OCI-LY7 (cell line): ENCODE results near the gene DOK7. TPM values are rescaled to one million over a fixed set of nuclear protein-coding genes. Genes with fewer than 3 reads are reported as not detected.

ENCODE experiments used
- BruUV-seq: library from RNA; stranded (reverse); fragments of 400-500 nt; replicated peaks from 2 replicates; lab custom pipeline; 2021; lab: Mats Ljungman, UMichigan
- CTCF ChIA-PET: fragments of 300-600 bp; sonication (Branson Sonifier 250); formaldehyde crosslinking; loops from one replicate; lab custom pipeline; 2022; ENCODE audit warnings: antibody characterized with exemption; ENCODE audit not compliant: unreplicated experiment; lab: Charles Lee
- POLR2A ChIA-PET: fragments of 300-600 bp; sonication (Branson Sonifier 250); formaldehyde crosslinking; loops from one replicate; lab custom pipeline; 2022; ENCODE audit warnings: antibody characterized with exemption; lab: Charles Lee
- DNase-seq: peaks from one replicate; pipeline ENCODE4 v3.0.0-alpha.2; 2015; ENCODE audit warnings: low spot score
- H2AFZ ChIP-seq: fragments of 200-600 bp; sonication (generic), shearing (Covaris generic); 2 replicates; pipeline ENCODE4 v1.6.1; 2014; ENCODE audit warnings: mild to moderate bottlenecking, antibody characterized with exemption, low read length, moderate library complexity
- H3K27ac ChIP-seq: fragments of 200-600 bp; sonication (generic); 2 replicates; pipeline ENCODE4 v1.5.1; 2014; ENCODE audit warnings: mixed run types, low read depth, mild to moderate bottlenecking, moderate library complexity, low read length, inconsistent platforms; ENCODE audit not compliant: poor library complexity, severe bottlenecking
- H3K36me3 ChIP-seq: fragments of 200-600 bp; sonication (generic); 2 replicates; pipeline ENCODE4 v1.6.1; 2014; ENCODE audit warnings: mild to moderate bottlenecking, antibody characterized with exemption, low read length, moderate library complexity, mixed read lengths; ENCODE audit not compliant: insufficient read depth
- H3K4me1 ChIP-seq: fragments of 200-600 bp; sonication (generic); 2 replicates; pipeline ENCODE4 v1.5.1; 2014; ENCODE audit warnings: mild to moderate bottlenecking, low read length; ENCODE audit not compliant: insufficient read depth, poor library complexity, severe bottlenecking
- H3K4me2 ChIP-seq: fragments of 200-600 bp; sonication (generic); 2 replicates; pipeline ENCODE4 v1.6.1; 2014; ENCODE audit warnings: mild to moderate bottlenecking, low read length
- H3K4me3 ChIP-seq: fragments of 200-600 bp; sonication (generic); 2 replicates; pipeline ENCODE4 v1.5.1; 2014; ENCODE audit warnings: mild to moderate bottlenecking, low read depth, low read length; ENCODE audit not compliant: poor library complexity, severe bottlenecking
- H3K79me2 ChIP-seq: fragments of 200-600 bp; sonication (generic); 2 replicates; pipeline ENCODE4 v1.6.1; 2016; ENCODE audit warnings: low read depth, mild to moderate bottlenecking, low read length, moderate library complexity, mixed read lengths; ENCODE audit not compliant: insufficient read depth
- H3K9me2 ChIP-seq: fragments of 200-600 bp; sonication (generic); 2 replicates; pipeline ENCODE4 v1.6.1; 2016; ENCODE audit warnings: mild to moderate bottlenecking, low read length, mixed read lengths; ENCODE audit not compliant: insufficient read depth
- H3K9me3 ChIP-seq: fragments of 200-600 bp; sonication (generic); 2 replicates; pipeline ENCODE4 v1.6.1; 2014; ENCODE audit warnings: mild to moderate bottlenecking, mixed run types, low read length, mixed read lengths
- H4K20me1 ChIP-seq: fragments of 200-600 bp; sonication (generic); 2 replicates; pipeline ENCODE4 v1.6.1; 2014; ENCODE audit warnings: mild to moderate bottlenecking, antibody characterized with exemption, low read length, moderate library complexity, mixed read lengths; ENCODE audit not compliant: insufficient read depth
- CTCF ChIP-seq: fragments of 200-600 bp; sonication (generic); conservative IDR thresholded peaks from 2 replicates; pipeline ENCODE4 v1.5.1; 2014; ENCODE audit warnings: mild to moderate bottlenecking, antibody characterized with exemption, low read length, moderate library complexity, mixed read lengths
- EZH2phosphoT487 ChIP-seq: fragments of 200-600 bp; sonication (generic); IDR thresholded peaks from 2 replicates; pipeline ENCODE4 v1.6.1; 2018; ENCODE audit warnings: low read depth, borderline replicate concordance, mild to moderate bottlenecking, mixed run types, antibody characterized with exemption, low read length, moderate library complexity, mixed read lengths
- intact Hi-C: fragments of 100-400 bp; cut with micrococcal nuclease; formaldehyde crosslinking; loops from one replicate; pipeline ENCODE4 v1.10.0; 2022; ENCODE audit not compliant: unreplicated experiment
- total RNA-seq, 2 experiments: library from RNA; depleted of rRNA in 1 of 2; stranded (reverse); fragments of >200 nt in 1 of 2; shearing (Covaris generic) in 1 of 2; gene quantifications; 2 replicates each; pipeline ENCODE4 v1.2.3, GENCODE V29; 2014 to 2022

The DOK7 gene
- total RNA-seq, 2 experiments from 2014 or later = 1.5 TPM; not detected in 1

GRCh38 chr4:3437998-3438846 lies 24.9 kb upstream of the DOK7 start:
- BruUV-seq = no TSS peak
- POLR2A ChIA-PET = no interaction called here
- no peaks in the 10 kb centered on the region for H3K36me3 ChIP-seq
- CTCF ChIA-PET = no interaction called here
- no peaks in the 10 kb centered on the region for H3K4me1 ChIP-seq
- no peaks in the 10 kb centered on the region for H3K79me2 ChIP-seq
- no peaks in the 10 kb centered on the region for H3K9me2 ChIP-seq
- H3K9me3 ChIP-seq = no peaks in the 10 kb centered on the region
- no peak overlapping the region for H2AFZ ChIP-seq
- TF ChIP-seq EZH2phosphoT487 (no peak), CTCF (no peak)
- H3K27ac ChIP-seq = no peak overlapping the region
- no peak overlapping the region for H3K4me2 ChIP-seq
- H4K20me1 ChIP-seq = no peaks in the 10 kb centered on the region
- no peak overlapping the region for H3K4me3 ChIP-seq
- intact Hi-C loops = no loop called here
- DNase-seq = no peak

GRCh38 chr4:3438847-3439180 lies 24.3 kb upstream of the DOK7 start:
- Histone ChIP-seq H3K4me1 (no peaks in the 10 kb centered on the region), H3K79me2 (no peaks in the 10 kb centered on the region), H3K4me2 (no peak overlapping the region), H4K20me1 (no peaks in the 10 kb centered on the region), H3K36me3 (no peaks in the 10 kb centered on the region), H3K27ac (no peak overlapping the region), H3K9me2 (no peaks in the 10 kb centered on the region), H2AFZ (no peak overlapping the region), H3K9me3 (no peaks in the 10 kb centered on the region), H3K4me3 (no peak overlapping the region)
- ChIA-PET CTCF (no interaction called here), POLR2A (no interaction called here)
- intact Hi-C loops = no loop called here
- TF ChIP-seq EZH2phosphoT487 (no peak), CTCF (no peak)
- BruUV-seq = no TSS peak
- no peak for DNase-seq

- Histone ChIP-seq H3K9me2 (no peaks in the 10 kb centered on the region), H2AFZ (no peak overlapping the region), H3K4me3 (no peak overlapping the region), H3K36me3 (no peaks in the 10 kb centered on the region), H3K27ac (no peak overlapping the region), H3K79me2 (no peaks in the 10 kb centered on the region), H4K20me1 (no peaks in the 10 kb centered on the region), H3K4me1 (no peaks in the 10 kb centered on the region), H3K9me3 (no peaks in the 10 kb centered on the region), H3K4me2 (no peak overlapping the region)
- intact Hi-C loops = no loop called here
- ChIA-PET POLR2A (no interaction called here), CTCF (no interaction called here)
- no TSS peak for BruUV-seq
- no peak for DNase-seq
- TF ChIP-seq CTCF (no peak), EZH2phosphoT487 (no peak)
Measured at GRCh38 chr4:3439391-3439790, 23.7 kb upstream of the DOK7 start.
